IMR-90 (cell line): ENCODE measurements around the gene NAPA.

Experiments
- CHD1 ChIP-seq: IDR thresholded peaks from 2 replicates; pipeline ENCODE4 v1.6.1; 2012; ENCODE audit warnings: low read depth, low read length, improper control_type of control experiment
- CTCF ChIP-seq: conservative IDR thresholded peaks from 2 replicates; pipeline ENCODE4 v1.5.1; 2012; ENCODE audit warnings: mild to moderate bottlenecking, low read depth, low read length, improper control_type of control experiment
- FOS ChIP-seq: fragments of 150-350 bp; IDR thresholded peaks from 2 replicates; pipeline ENCODE4 v1.6.1; 2016; ENCODE audit warnings: low read depth, low read length
- MAFK ChIP-seq: IDR thresholded peaks from 2 replicates; pipeline ENCODE4 v1.6.1; 2012; ENCODE audit warnings: low read depth, low read length, improper control_type of control experiment
- MAZ ChIP-seq: IDR thresholded peaks from 2 replicates; pipeline ENCODE4 v1.6.1; 2012; ENCODE audit warnings: low read depth, mild to moderate bottlenecking, low read length, improper control_type of control experiment, moderate library complexity, borderline replicate concordance
- MXI1 ChIP-seq: IDR thresholded peaks from 2 replicates; pipeline ENCODE4 v1.6.1; 2012; ENCODE audit warnings: low read depth, mild to moderate bottlenecking, low read length, moderate library complexity, borderline replicate concordance
- POLR2A ChIP-seq: IDR thresholded peaks from 2 replicates; pipeline ENCODE4 v1.6.1; 2012; ENCODE audit warnings: mild to moderate bottlenecking, low read depth, low read length
- RAD21 ChIP-seq: IDR thresholded peaks from 2 replicates; pipeline ENCODE4 v1.6.1; 2012; ENCODE audit warnings: low read length, improper control_type of control experiment
- RCOR1 ChIP-seq: IDR thresholded peaks from 2 replicates; pipeline ENCODE4 v1.6.1; 2012; ENCODE audit warnings: mild to moderate bottlenecking, low read length, improper control_type of control experiment; ENCODE audit not compliant: insufficient replicate concordance
- RFX5 ChIP-seq: IDR thresholded peaks from 2 replicates; pipeline ENCODE4 v1.8.0; 2012; ENCODE audit warnings: low read depth, mild to moderate bottlenecking, low read length, moderate library complexity
- SMC3 ChIP-seq: fragments of 150-350 bp; IDR thresholded peaks from 2 replicates; pipeline ENCODE4 v1.6.1; 2016; ENCODE audit warnings: low read depth, mild to moderate bottlenecking, antibody characterized with exemption, low read length, moderate library complexity
- USF2 ChIP-seq: fragments of 150-350 bp; IDR thresholded peaks from 2 replicates; pipeline ENCODE4 v1.6.1; 2017; ENCODE audit warnings: mild to moderate bottlenecking, antibody characterized with exemption, low read length, low read depth

GRCh38 chr19:47446534-47447469 lies 68.1 kb downstream of the NAPA start:
- no peak for TF ChIP-seq MXI1
- no peak for TF ChIP-seq CHD1
- TF ChIP-seq CTCF: no peak
- TF ChIP-seq POLR2A: no peak
- TF ChIP-seq RCOR1: no peak
- TF ChIP-seq FOS: no peak
- no peak for TF ChIP-seq RFX5
- TF ChIP-seq RAD21: no peak
- no peak for TF ChIP-seq MAZ
- no peak for TF ChIP-seq SMC3
- TF ChIP-seq USF2: no peak
- no peak for TF ChIP-seq MAFK
